NCI-H82 (cell line): ENCODE data around the gene TAB2.

Experiments used
- DNase-seq: peaks from one replicate; lab custom pipeline; 2025; lab: John Stamatoyannopoulos, UW

The TAB2 gene

GRCh38 chr6:149317644-149318571, at the start of gene TAB2:
TAB2 (plus strand) TSS chr6:149317712; CDS start chr6:149369998, 52,286 bp downstream.
- DNase-seq, result peak; percentile 73

- DNase-seq, result no peak
Observed at GRCh38 chr6:149268146-149268545, 49.4 kb upstream of the TAB2 start.

- no peak for DNase-seq
Observed at GRCh38 chr6:149268768-149269167, 48.7 kb upstream of the TAB2 start.

- no peak for DNase-seq
Observed at GRCh38 chr6:149270616-149271015, 46.9 kb upstream of the TAB2 start.

GRCh38 chr6:149271348-149272340, 45.9 kb upstream of the TAB2 start:
- no peak for DNase-seq

GRCh38 chr6:149273318-149273717, 44.2 kb upstream of the TAB2 start:
- no peak for DNase-seq

GRCh38 chr6:149275621-149276020, 41.9 kb upstream of the TAB2 start:
- DNase-seq, result no peak

- DNase-seq, result no peak
Observed at GRCh38 chr6:149277621-149278020, 39.9 kb upstream of the TAB2 start.

GRCh38 chr6:149278997-149279396, 38.5 kb upstream of the TAB2 start:
- no peak for DNase-seq

GRCh38 chr6:149284904-149285303, 32.6 kb upstream of the TAB2 start:
- DNase-seq, result no peak

- no peak for DNase-seq
Observed at GRCh38 chr6:149285626-149286025, 31.9 kb upstream of the TAB2 start.

GRCh38 chr6:149286905-149287304, 30.6 kb upstream of the TAB2 start:
- no peak for DNase-seq

- DNase-seq, result no peak
Observed at GRCh38 chr6:149289192-149289781, 28.2 kb upstream of the TAB2 start.

GRCh38 chr6:149289966-149290365, 27.5 kb upstream of the TAB2 start:
- no peak for DNase-seq

- DNase-seq, result no peak
Observed at GRCh38 chr6:149293244-149293643, 24.3 kb upstream of the TAB2 start.

GRCh38 chr6:149300563-149300962, 16.9 kb upstream of the TAB2 start:
- DNase-seq, result peak; percentile 5

- no peak for DNase-seq
Observed at GRCh38 chr6:149302723-149303122, 14.8 kb upstream of the TAB2 start.

GRCh38 chr6:149303468-149303867, 14.0 kb upstream of the TAB2 start:
- DNase-seq, result no peak

- DNase-seq, result no peak
Observed at GRCh38 chr6:149305372-149305771, 12.1 kb upstream of the TAB2 start.

GRCh38 chr6:149306967-149307366, 10.5 kb upstream of the TAB2 start:
- no peak for DNase-seq

- no peak for DNase-seq
Observed at GRCh38 chr6:149311293-149311692, 6.2 kb upstream of the TAB2 start.

GRCh38 chr6:149311766-149312165, 5.7 kb upstream of the TAB2 start:
- no peak for DNase-seq
